PFSK-1 (cell line): Measurements from ENCODE around the gene LMX1A.

Experiments used
- POLR2AphosphoS5 ChIP-seq: IDR thresholded peaks from 2 replicates; pipeline ENCODE4 v1.6.1; 2012; ENCODE audit warnings: low read depth, mild to moderate bottlenecking, control low read depth, low read length, moderate library complexity
- SIN3A ChIP-seq: IDR thresholded peaks from 2 replicates; pipeline ENCODE4 v1.6.1; 2012; ENCODE audit warnings: mild to moderate bottlenecking, low read length, moderate library complexity, borderline replicate concordance; ENCODE audit not compliant: insufficient read depth
- TAF1 ChIP-seq: IDR thresholded peaks from 2 replicates; pipeline ENCODE4 v1.6.1; 2012; ENCODE audit warnings: low read length, control low read depth, borderline replicate concordance; ENCODE audit not compliant: insufficient read depth
- TF ChIP-seq, protein P1 (sequence below), 2 experiments: IDR thresholded peaks; 2 replicates each; pipeline versions ENCODE4 v1.6.1 to v1.8.0; 2011 to 2012; ENCODE audit warnings: low read depth in 2 of 2, low read length in 2 of 2, control low read depth in 1 of 2, inconsistent platforms in 1 of 2, mild to moderate bottlenecking in 1 of 2, moderate library complexity in 1 of 2; ENCODE audit not compliant: insufficient read depth in 1 of 2

DNA sequence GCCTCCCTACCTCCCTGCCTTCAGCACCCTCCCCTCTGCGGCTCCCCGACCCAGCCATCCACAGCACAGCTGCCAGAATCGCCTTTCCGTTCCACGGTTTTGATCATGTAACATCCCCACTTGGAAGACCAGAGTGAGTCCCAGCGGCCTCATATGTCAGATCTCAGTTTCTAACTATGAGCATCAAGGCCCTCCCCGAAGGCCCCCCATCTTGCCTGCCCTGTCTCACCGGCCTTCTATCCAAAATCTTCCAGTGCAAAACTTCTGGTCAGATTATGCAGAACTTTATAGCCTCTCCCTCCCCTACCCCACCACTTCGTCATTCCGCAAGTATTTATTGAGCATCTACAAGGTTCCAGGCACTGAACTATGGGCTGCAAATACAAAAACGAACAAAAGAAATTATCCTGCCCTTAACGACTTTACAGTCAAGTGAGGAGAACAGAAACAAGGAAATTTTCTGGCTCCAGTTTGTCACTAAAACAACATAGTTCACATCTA, 20.3 kb upstream of the LMX1A start:
- no peak for TF ChIP-seq POLR2AphosphoS5
- TF ChIP-seq, protein P1, sequence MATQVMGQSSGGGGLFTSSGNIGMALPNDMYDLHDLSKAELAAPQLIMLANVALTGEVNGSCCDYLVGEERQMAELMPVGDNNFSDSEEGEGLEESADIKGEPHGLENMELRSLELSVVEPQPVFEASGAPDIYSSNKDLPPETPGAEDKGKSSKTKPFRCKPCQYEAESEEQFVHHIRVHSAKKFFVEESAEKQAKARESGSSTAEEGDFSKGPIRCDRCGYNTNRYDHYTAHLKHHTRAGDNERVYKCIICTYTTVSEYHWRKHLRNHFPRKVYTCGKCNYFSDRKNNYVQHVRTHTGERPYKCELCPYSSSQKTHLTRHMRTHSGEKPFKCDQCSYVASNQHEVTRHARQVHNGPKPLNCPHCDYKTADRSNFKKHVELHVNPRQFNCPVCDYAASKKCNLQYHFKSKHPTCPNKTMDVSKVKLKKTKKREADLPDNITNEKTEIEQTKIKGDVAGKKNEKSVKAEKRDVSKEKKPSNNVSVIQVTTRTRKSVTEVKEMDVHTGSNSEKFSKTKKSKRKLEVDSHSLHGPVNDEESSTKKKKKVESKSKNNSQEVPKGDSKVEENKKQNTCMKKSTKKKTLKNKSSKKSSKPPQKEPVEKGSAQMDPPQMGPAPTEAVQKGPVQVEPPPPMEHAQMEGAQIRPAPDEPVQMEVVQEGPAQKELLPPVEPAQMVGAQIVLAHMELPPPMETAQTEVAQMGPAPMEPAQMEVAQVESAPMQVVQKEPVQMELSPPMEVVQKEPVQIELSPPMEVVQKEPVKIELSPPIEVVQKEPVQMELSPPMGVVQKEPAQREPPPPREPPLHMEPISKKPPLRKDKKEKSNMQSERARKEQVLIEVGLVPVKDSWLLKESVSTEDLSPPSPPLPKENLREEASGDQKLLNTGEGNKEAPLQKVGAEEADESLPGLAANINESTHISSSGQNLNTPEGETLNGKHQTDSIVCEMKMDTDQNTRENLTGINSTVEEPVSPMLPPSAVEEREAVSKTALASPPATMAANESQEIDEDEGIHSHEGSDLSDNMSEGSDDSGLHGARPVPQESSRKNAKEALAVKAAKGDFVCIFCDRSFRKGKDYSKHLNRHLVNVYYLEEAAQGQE (IDR thresholded peaks at IDR 0.05; ENCODE audit: insufficient read depth in 1 of 2, low read depth in 2 of 2, low read length in 2 of 2), result no peak
- no peak for TF ChIP-seq TAF1
- no peak for TF ChIP-seq SIN3A
